Neural crest cell (in vitro differentiated cells): ENCODE measurements around the gene PHAF1. TPM values are rescaled to one million over a fixed set of nuclear protein-coding genes. Genes with fewer than 3 reads are reported as not detected.

Experiments
- DNase-seq: peaks from one replicate; pipeline ENCODE4 v3.0.0; 2021; ENCODE audit warnings: low read depth, mixed read lengths, low spot score
- H3K27ac Mint-ChIP-seq: one replicate; pipeline ENCODE4 v1.8.0; 2021; ENCODE audit warnings: mild to moderate bottlenecking, mixed read lengths; ENCODE audit not compliant: unreplicated experiment
- H3K27me3 Mint-ChIP-seq: 2 replicates; pipeline ENCODE4 v1.8.0; 2021; ENCODE audit warnings: low read depth, mild to moderate bottlenecking, mixed read lengths
- H3K36me3 Mint-ChIP-seq: 2 replicates; pipeline ENCODE4 v1.8.0; 2021; ENCODE audit warnings: low read depth, mild to moderate bottlenecking, mixed read lengths
- H3K4me1 Mint-ChIP-seq: 2 replicates; pipeline ENCODE4 v1.8.0; 2021; ENCODE audit warnings: mixed read lengths
- H3K4me3 Mint-ChIP-seq: one replicate; pipeline ENCODE4 v1.8.0; 2021; ENCODE audit warnings: mild to moderate bottlenecking, mixed read lengths
- H3K9me3 Mint-ChIP-seq: 2 replicates; pipeline ENCODE4 v1.8.0; 2021; ENCODE audit warnings: mixed read lengths
- total RNA-seq: library from RNA; stranded (reverse); gene quantifications from 2 replicates; pipeline ENCODE4 v1.2.1, GENCODE V29; 2021
- TF ChIP-seq, protein P1 (sequence below): fragments of 200-600 bp; sonication (generic); conservative IDR thresholded peaks from 2 replicates; pipeline ENCODE4 v1.5.0; 2021; ENCODE audit warnings: antibody characterized with exemption, mild to moderate bottlenecking

PHAF1 gene
- total RNA-seq, 1 donor from 2014 or later: 24.9 TPM

GRCh38 chr16:67150047-67150832 lies 40.5 kb downstream of the PHAF1 start:
- Mint-ChIP-seq H3K9me3 (no peaks in the 10 kb centered on the region), H3K36me3 (peaks cover 13% of the 10 kb centered on the region), H3K27ac (no peak overlapping the region), H3K4me3 (no peak overlapping the region), H3K27me3 (peaks cover 46% of the 10 kb centered on the region), H3K4me1 (peaks cover 4% of the 10 kb centered on the region)
- peak; percentile 54 for DNase-seq
- TF ChIP-seq, protein P1, sequence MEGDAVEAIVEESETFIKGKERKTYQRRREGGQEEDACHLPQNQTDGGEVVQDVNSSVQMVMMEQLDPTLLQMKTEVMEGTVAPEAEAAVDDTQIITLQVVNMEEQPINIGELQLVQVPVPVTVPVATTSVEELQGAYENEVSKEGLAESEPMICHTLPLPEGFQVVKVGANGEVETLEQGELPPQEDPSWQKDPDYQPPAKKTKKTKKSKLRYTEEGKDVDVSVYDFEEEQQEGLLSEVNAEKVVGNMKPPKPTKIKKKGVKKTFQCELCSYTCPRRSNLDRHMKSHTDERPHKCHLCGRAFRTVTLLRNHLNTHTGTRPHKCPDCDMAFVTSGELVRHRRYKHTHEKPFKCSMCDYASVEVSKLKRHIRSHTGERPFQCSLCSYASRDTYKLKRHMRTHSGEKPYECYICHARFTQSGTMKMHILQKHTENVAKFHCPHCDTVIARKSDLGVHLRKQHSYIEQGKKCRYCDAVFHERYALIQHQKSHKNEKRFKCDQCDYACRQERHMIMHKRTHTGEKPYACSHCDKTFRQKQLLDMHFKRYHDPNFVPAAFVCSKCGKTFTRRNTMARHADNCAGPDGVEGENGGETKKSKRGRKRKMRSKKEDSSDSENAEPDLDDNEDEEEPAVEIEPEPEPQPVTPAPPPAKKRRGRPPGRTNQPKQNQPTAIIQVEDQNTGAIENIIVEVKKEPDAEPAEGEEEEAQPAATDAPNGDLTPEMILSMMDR: peak; percentile 37

DNA sequence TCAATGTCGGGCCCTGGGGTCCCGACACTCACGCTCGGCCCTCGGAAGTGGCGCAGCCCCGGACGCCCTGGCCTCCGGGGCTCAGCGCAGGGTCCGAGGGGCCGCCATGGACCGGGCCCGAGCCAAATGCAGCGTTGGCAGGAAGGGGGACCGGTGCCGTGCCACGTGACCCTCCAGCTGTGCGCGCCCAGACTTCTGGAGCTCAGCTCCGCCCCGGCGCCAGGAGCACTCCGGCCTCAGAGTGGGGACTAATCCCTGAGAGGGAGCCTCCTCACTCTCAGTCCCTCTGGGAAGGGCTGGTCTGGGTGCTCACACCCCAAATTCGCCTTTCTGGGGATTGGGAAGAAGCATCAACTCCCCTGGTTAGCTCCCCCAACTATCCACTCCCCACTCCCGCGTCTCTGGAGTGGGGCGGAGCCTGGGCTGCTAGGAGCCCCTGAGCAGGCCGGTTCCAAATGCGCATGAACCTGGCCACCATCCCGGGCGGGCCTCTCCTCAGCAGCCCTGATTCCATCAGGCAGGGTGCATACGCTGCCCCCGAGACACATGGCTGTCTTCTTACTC lies 41.2 kb downstream of the PHAF1 start, which contains the start of gene B3GNT9:
Gene B3GNT9, minus strand, starts transcription at position 166 of the 564 bp plus-strand sequence. CDS start 513 bp downstream, outside the sequence.
- peaks cover 53% of the 10 kb centered on the region for H3K27me3 Mint-ChIP-seq
- no peaks in the 10 kb centered on the region for H3K9me3 Mint-ChIP-seq
- H3K4me1 Mint-ChIP-seq: peaks cover 4% of the 10 kb centered on the region
- H3K4me3 Mint-ChIP-seq: peak within 1 kb of the TSS; percentile 84
- peaks cover 10% of the 10 kb centered on the region for H3K36me3 Mint-ChIP-seq
- TF ChIP-seq, protein P1: no peak
- H3K27ac Mint-ChIP-seq: no peak within 1 kb of the TSS
- peak; percentile 52 for DNase-seq

GRCh38 chr16:67151431-67152097 lies 41.8 kb downstream of the PHAF1 start:
- TF ChIP-seq, protein P1: peak; percentile 13
- Mint-ChIP-seq H3K9me3 (no peaks in the 10 kb centered on the region), H3K4me3 (peak overlapping the region; percentile 84), H3K27ac (no peak overlapping the region), H3K27me3 (peaks cover 59% of the 10 kb centered on the region), H3K4me1 (peaks cover 4% of the 10 kb centered on the region), H3K36me3 (peaks cover 10% of the 10 kb centered on the region)
- DNase-seq: no peak

GRCh38 chr16:67154578-67155294 lies 45.0 kb downstream of the PHAF1 start:
- Mint-ChIP-seq H3K27me3 (peaks cover 84% of the 10 kb centered on the region), H3K9me3 (no peaks in the 10 kb centered on the region), H3K4me3 (no peak overlapping the region), H3K27ac (no peak overlapping the region), H3K36me3 (no peaks in the 10 kb centered on the region), H3K4me1 (peaks cover 12% of the 10 kb centered on the region)
- TF ChIP-seq, protein P1: no peak
- no peak for DNase-seq
